ENCODE measurements around the gene ATP1A4. TPM values are rescaled to one million over a fixed set of nuclear protein-coding genes. Genes with fewer than 3 reads are reported as not detected.
"Not testable (repeated sequence)": the region's sequence is repeated elsewhere in the genome, so short reads cannot be mapped to it uniquely, and the experiment has no call there.

Gene ATP1A4
- total and polyA plus RNA-seq, 9 of the 15 experiments (the other 6 are each of a cell fraction or from before 2014, with no cell fraction given), result 0.07 TPM; not detected in 8

GRCh38 chr1:160109686-160110085 is 41.7 kb upstream of the ATP1A4 start (continued):
- TF ChIP-seq MAZ (CRISPR knock-in tag; conservative IDR thresholded peaks at IDR 0.05 in 1 of 2, IDR thresholded peaks at IDR 0.05 in 1 of 2) (no peak), TFAM (CRISPR knock-in tag; conservative IDR thresholded peaks at IDR 0.05) (no peak), ZNF395 (CRISPR knock-in tag; IDR thresholded peaks at IDR 0.05) (no peak)

- H3K9me1 ChIP-seq (ENCODE audit: control insufficient read depth, insufficient read depth, low read length); CTCF ChIA-PET (ENCODE audit: low intra/inter-chr PET ratio); H3K9me3 ChIP-seq (replicated peaks; ENCODE audit: control insufficient read depth, insufficient read depth, low read depth, low read length); H3K9ac ChIP-seq (ENCODE audit: insufficient read depth in 1 of 2, low read depth in 2 of 2, low read length in 2 of 2); FAIRE-seq; H3K4me3 ChIP-seq; H4K20me1 ChIP-seq (replicated peaks; ENCODE audit: control insufficient read depth, insufficient read depth, low read length); intact Hi-C loops (cut with micrococcal nuclease); ATAC-seq; H3K4me2 ChIP-seq (ENCODE audit: insufficient read depth, low read length); H3K27ac ChIP-seq (ENCODE audit: extremely low read depth, low read depth, low read length); in situ Hi-C loops (cut with MboI); H3K36me3 ChIP-seq (ENCODE audit: control insufficient read depth, insufficient read depth, low read length); H2AFZ ChIP-seq (ENCODE audit: low read depth, low read length); H3K4me1 ChIP-seq (replicated peaks in 1 of 2; ENCODE audit: control insufficient read depth in 2 of 2, insufficient read depth in 2 of 2, low read length in 2 of 2); DNase-seq (ENCODE audit: extremely low read depth in 1 of 4, low spot score in 3 of 4); BruUV-seq (replicated peaks); H3K79me2 ChIP-seq (ENCODE audit: control insufficient read depth, insufficient read depth, low read length): not testable (repeated sequence)
- WGBS (ENCODE audit: insufficient coverage, low coverage, missing lambda C conversion rate), result 13% methylated on average over 10 of the region's 10 CpGs
- H3K27me3 ChIP-seq (ENCODE audit: control insufficient read depth in 2 of 2, insufficient read depth in 2 of 2, low read length in 2 of 2), result peaks cover 17 to 63% of the 10 kb centered on the region in 2 experiments; a peak in 4 of 5 replicates
- POLR2A ChIA-PET, result interaction anchor here (1.0 to 1.6 kb wide), 2 partner anchors 102 to 232 kb away, joined by 3 read pairs; partner anchors contain the start of gene NCSTN
These were observed 39.9 kb upstream of the ATP1A4 start for GRCh38 chr1:160111462-160111861.

Measured in K562 (cell line).